ENCODE measurements around the gene SHQ1. TPM values are rescaled to one million over a fixed set of nuclear protein-coding genes. Genes with fewer than 3 reads are reported as not detected.
"Not testable (repeated sequence)": the region's sequence is repeated elsewhere in the genome, so short reads cannot be mapped to it uniquely, and the experiment has no call there.

SHQ1 gene
- total RNA-seq, 1 donor from 2014 or later = 12.3 TPM

- no peak for DNase-seq (ENCODE audit: extremely low spot score in 2 of 2)
- Histone ChIP-seq H3K27ac (no peak overlapping the region), H3K4me3 (no peak overlapping the region), H3K36me3 (peaks cover 0 to 8% of the 10 kb centered on the region in 2 donors), H3K4me1 (no peaks in the 10 kb centered on the region), H3K27me3 (no peaks in the 10 kb centered on the region), H3K9me3 (no peaks in the 10 kb centered on the region)
- TF ChIP-seq POLR2AphosphoS5 (IDR thresholded peaks at IDR 0.05; ENCODE audit: insufficient read depth in 1 of 2, low read depth in 1 of 2) (no peak), POLR2A (IDR thresholded peaks at IDR 0.05) (no peak), CTCF (IDR thresholded peaks at IDR 0.05) (no peak)
- intact Hi-C loops (cut with DNase I) = no loop called here
Measured at GRCh38 chr3:72789786-72790185, 58.5 kb downstream of the SHQ1 start.

- H3K27ac ChIP-seq; H3K9me3 ChIP-seq; DNase-seq (ENCODE audit: extremely low spot score in 2 of 2); intact Hi-C loops (cut with DNase I); H3K4me1 ChIP-seq; H3K4me3 ChIP-seq; H3K27me3 ChIP-seq: not testable (repeated sequence)
- peaks cover 0 to 11% of the 10 kb centered on the region in 2 donors for H3K36me3 ChIP-seq
Measured at GRCh38 chr3:72788232-72788631, 60.0 kb downstream of the SHQ1 start.

GRCh38 chr3:72786668-72787067 is 61.6 kb downstream of the SHQ1 start:
- TF ChIP-seq POLR2AphosphoS5 (IDR thresholded peaks at IDR 0.05; ENCODE audit: insufficient read depth in 1 of 2, low read depth in 1 of 2) (no peak), CTCF (IDR thresholded peaks at IDR 0.05) (no peak), POLR2A (IDR thresholded peaks at IDR 0.05) (no peak)
- intact Hi-C loops (cut with DNase I) = no loop called here

GRCh38 chr3:72784226-72784625 is 64.0 kb downstream of the SHQ1 start:
- Histone ChIP-seq H3K4me1 (no peaks in the 10 kb centered on the region), H3K27me3 (no peaks in the 10 kb centered on the region), H3K4me3 (no peak overlapping the region), H3K9me3 (no peaks in the 10 kb centered on the region), H3K27ac (no peak overlapping the region), H3K36me3 (peaks cover 0 to 6% of the 10 kb centered on the region in 2 donors)
- intact Hi-C loops (cut with DNase I) = no loop called here
- DNase-seq (ENCODE audit: extremely low spot score in 2 of 2) = no peak
- TF ChIP-seq POLR2AphosphoS5 (IDR thresholded peaks at IDR 0.05; ENCODE audit: insufficient read depth in 1 of 2, low read depth in 1 of 2) = no peak
- TF ChIP-seq POLR2A (IDR thresholded peaks at IDR 0.05) = no peak
- TF ChIP-seq CTCF (IDR thresholded peaks at IDR 0.05) = no peak

More at GRCh38 chr3:72786668-72787067, 61.6 kb downstream of the SHQ1 start:
- H3K27me3 ChIP-seq = no peaks in the 10 kb centered on the region
- H3K9me3 ChIP-seq = no peaks in the 10 kb centered on the region
- H3K27ac ChIP-seq = no peak overlapping the region
- H3K4me3 ChIP-seq = no peak overlapping the region
- no peak for DNase-seq (ENCODE audit: extremely low spot score in 2 of 2)
- peaks cover 0 to 6% of the 10 kb centered on the region in 2 donors for H3K36me3 ChIP-seq
- no peaks in the 10 kb centered on the region for H3K4me1 ChIP-seq

GRCh38 chr3:72782521-72782920 is 65.7 kb downstream of the SHQ1 start:
- H3K36me3 ChIP-seq = peaks cover 0 to 6% of the 10 kb centered on the region in 2 donors
- intact Hi-C loops (cut with DNase I) = no loop called here
- H3K27ac ChIP-seq = no peak overlapping the region
- H3K9me3 ChIP-seq = no peaks in the 10 kb centered on the region
- H3K4me3 ChIP-seq = no peak overlapping the region
- H3K4me1 ChIP-seq = no peaks in the 10 kb centered on the region
- no peak for DNase-seq (ENCODE audit: extremely low spot score in 2 of 2)
- no peaks in the 10 kb centered on the region for H3K27me3 ChIP-seq
- no peak for TF ChIP-seq CTCF (IDR thresholded peaks at IDR 0.05)
- no peak for TF ChIP-seq POLR2A (IDR thresholded peaks at IDR 0.05)
- TF ChIP-seq POLR2AphosphoS5 (IDR thresholded peaks at IDR 0.05; ENCODE audit: insufficient read depth in 1 of 2, low read depth in 1 of 2) = no peak
